ENCODE measurements around the gene NOTO. TPM values are rescaled to one million over a fixed set of nuclear protein-coding genes. Genes with fewer than 3 reads are reported as not detected.

NOTO gene
- total RNA-seq, 1 donor from 2014 or later, result not detected

DNA sequence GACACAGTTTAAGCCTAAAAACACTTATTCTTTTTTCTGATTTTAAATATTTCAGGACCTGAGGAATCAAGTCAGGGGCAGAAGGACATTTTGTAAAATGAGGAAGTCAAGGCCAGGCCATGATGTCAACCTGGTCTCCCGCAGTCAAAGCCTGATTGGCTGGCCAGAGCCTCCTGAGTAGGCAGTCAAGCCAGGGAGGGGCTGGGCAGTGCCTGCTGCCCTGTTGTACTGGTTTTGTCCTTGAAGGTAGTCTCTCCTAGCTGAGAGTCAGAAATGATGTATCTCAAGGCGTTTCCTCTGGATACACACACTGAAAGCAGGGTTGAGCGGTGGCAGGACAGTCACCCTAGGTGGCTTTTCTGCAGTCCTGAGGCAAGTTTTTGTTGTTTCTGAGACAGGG is 51.5 kb downstream of the NOTO start:
- Histone ChIP-seq H3K9ac (no peak overlapping the region), H3K27me3 (no peaks in the 10 kb centered on the region), H3K9me3 (ENCODE audit: low read depth) (no peaks in the 10 kb centered on the region), H3F3A (ENCODE audit: low read depth) (peaks cover 19% of the 10 kb centered on the region), H3K4me3 (no peak overlapping the region), H3K36me3 (peaks cover under 1% of the 10 kb centered on the region), H3K27ac (no peak overlapping the region), H4K20me1 (ENCODE audit: low read depth) (peaks cover 39% of the 10 kb centered on the region), H2AFZ (replicated peaks) (no peak overlapping the region), H3K4me2 (no peak overlapping the region), H3K4me1 (peaks cover 10% of the 10 kb centered on the region), H3K79me2 (ENCODE audit: low read depth) (no peaks in the 10 kb centered on the region)
- Mint-ChIP-seq H3K4me1 (no peaks in the 10 kb centered on the region), H3K27me3 (ENCODE audit: insufficient read depth, low read depth) (no peaks in the 10 kb centered on the region), H3K4me3 (no peak overlapping the region), H3K27ac (no peak overlapping the region), H3K9me3 (no peaks in the 10 kb centered on the region), H3K36me3 (peaks cover 32% of the 10 kb centered on the region)
- DNase-seq (ENCODE audit: low spot score), result no peak
- TF ChIP-seq, protein P1, sequence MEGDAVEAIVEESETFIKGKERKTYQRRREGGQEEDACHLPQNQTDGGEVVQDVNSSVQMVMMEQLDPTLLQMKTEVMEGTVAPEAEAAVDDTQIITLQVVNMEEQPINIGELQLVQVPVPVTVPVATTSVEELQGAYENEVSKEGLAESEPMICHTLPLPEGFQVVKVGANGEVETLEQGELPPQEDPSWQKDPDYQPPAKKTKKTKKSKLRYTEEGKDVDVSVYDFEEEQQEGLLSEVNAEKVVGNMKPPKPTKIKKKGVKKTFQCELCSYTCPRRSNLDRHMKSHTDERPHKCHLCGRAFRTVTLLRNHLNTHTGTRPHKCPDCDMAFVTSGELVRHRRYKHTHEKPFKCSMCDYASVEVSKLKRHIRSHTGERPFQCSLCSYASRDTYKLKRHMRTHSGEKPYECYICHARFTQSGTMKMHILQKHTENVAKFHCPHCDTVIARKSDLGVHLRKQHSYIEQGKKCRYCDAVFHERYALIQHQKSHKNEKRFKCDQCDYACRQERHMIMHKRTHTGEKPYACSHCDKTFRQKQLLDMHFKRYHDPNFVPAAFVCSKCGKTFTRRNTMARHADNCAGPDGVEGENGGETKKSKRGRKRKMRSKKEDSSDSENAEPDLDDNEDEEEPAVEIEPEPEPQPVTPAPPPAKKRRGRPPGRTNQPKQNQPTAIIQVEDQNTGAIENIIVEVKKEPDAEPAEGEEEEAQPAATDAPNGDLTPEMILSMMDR (IDR thresholded peaks at IDR 0.05), result no peak
- TF ChIP-seq EZH2 (IDR thresholded peaks at IDR 0.05), result no peak
- TF ChIP-seq EZH2phosphoT487 (IDR thresholded peaks at IDR 0.05), result no peak

DNA sequence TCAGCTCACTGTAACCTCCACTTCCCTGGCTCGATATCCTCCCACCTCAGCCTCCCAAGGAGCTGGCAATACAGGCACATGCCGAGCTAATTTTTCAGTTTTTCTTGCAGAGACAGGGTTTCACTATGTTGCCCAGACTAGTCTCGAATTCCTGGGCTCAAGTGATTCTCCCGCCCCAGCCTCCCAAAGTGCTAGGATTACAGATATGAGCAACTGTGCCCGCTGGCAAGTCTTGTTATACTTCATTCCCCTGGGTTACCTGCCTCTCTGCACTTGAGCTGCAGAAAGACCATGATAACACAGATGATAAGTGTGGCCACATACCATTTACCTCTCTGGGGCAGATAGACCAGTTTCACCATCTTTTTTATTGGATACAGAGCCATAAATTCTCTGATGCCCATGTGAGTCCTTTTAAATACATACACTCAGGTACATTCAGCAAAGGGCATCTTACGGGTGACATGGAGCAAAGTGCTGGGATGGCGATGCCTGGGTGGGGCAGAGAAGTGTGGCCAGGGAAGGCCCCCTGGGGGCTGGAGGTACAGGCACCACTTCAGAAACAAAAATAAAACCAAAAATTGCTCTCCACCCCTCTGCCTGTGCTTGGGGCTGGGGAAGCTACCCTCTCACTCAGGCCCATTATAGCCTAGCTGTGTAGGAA is 52.1 kb downstream of the NOTO start:
- H3K36me3 ChIP-seq, result no peaks in the 10 kb centered on the region
- H3K36me3 Mint-ChIP-seq, result peaks cover 28% of the 10 kb centered on the region
- TF ChIP-seq, protein P1 (IDR thresholded peaks at IDR 0.05), result no peak
- TF ChIP-seq EZH2 (IDR thresholded peaks at IDR 0.05) (no peak), EZH2phosphoT487 (IDR thresholded peaks at IDR 0.05) (no peak)

DNA sequence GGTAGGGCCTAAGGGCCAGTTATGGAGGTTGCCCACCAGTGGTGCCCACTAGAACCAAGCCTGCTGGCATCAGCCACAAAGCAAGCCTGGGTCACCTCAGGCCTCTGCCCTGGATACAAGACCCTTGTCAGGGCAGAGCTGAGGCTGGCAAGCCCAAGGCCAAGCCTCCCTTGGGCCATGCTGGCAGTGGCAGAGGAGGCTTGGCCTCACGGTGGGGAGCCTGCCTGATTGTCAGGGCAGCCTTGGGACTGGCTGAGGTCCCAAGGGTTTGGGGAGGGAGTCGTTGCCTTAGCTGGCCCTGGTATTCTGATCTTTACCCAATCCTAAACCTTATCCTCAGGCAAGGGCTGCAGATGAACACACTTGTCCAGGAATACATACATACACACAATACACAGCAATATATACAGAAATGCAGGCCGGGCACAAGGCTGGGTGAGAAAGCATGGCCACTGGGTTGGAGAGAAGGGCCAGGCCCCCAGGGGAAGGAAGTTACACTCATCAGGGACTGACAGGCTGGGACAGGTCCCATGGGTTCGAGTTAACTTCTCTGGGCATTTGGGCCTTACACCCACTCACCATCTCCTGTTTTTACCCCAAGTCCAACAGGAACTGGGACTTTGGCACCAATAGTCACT is 52.8 kb downstream of the NOTO start:
- Histone ChIP-seq H3K27me3 (no peaks in the 10 kb centered on the region), H3K36me3 (no peaks in the 10 kb centered on the region), H2AFZ (replicated peaks) (no peak overlapping the region), H4K20me1 (ENCODE audit: low read depth) (peaks cover 36% of the 10 kb centered on the region), H3K9me3 (ENCODE audit: low read depth) (no peaks in the 10 kb centered on the region), H3K79me2 (ENCODE audit: low read depth) (no peaks in the 10 kb centered on the region), H3K4me1 (peaks cover 10% of the 10 kb centered on the region), H3K4me3 (no peak overlapping the region), H3K9ac (no peak overlapping the region), H3K4me2 (no peak overlapping the region), H3F3A (ENCODE audit: low read depth) (peaks cover 19% of the 10 kb centered on the region), H3K27ac (no peak overlapping the region)
- no peak for DNase-seq (ENCODE audit: low spot score)
- Mint-ChIP-seq H3K9me3 (no peaks in the 10 kb centered on the region), H3K27ac (no peak overlapping the region), H3K4me3 (no peak overlapping the region), H3K4me1 (no peaks in the 10 kb centered on the region), H3K27me3 (ENCODE audit: insufficient read depth, low read depth) (no peaks in the 10 kb centered on the region), H3K36me3 (peaks cover 22% of the 10 kb centered on the region)
- TF ChIP-seq EZH2phosphoT487 (IDR thresholded peaks at IDR 0.05) (no peak), EZH2 (IDR thresholded peaks at IDR 0.05) (no peak)
- TF ChIP-seq, protein P1 (IDR thresholded peaks at IDR 0.05), result no peak

More for the DNA sequence above, 52.1 kb downstream of the NOTO start:
- H3K9me3 ChIP-seq (ENCODE audit: low read depth), result no peaks in the 10 kb centered on the region
- no peak overlapping the region for H2AFZ ChIP-seq (replicated peaks)
- Mint-ChIP-seq H3K4me3 (no peak overlapping the region), H3K27ac (no peak overlapping the region), H3K27me3 (ENCODE audit: insufficient read depth, low read depth) (no peaks in the 10 kb centered on the region), H3K9me3 (no peaks in the 10 kb centered on the region), H3K4me1 (no peaks in the 10 kb centered on the region)
- H3K79me2 ChIP-seq (ENCODE audit: low read depth), result no peaks in the 10 kb centered on the region
- no peak for DNase-seq (ENCODE audit: low spot score)
- no peak overlapping the region for H3K9ac ChIP-seq
- H3K27ac ChIP-seq, result no peak overlapping the region
- H3K4me3 ChIP-seq, result no peak overlapping the region
- peaks cover 39% of the 10 kb centered on the region for H4K20me1 ChIP-seq (ENCODE audit: low read depth)
- peaks cover 19% of the 10 kb centered on the region for H3F3A ChIP-seq (ENCODE audit: low read depth)
- H3K27me3 ChIP-seq, result no peaks in the 10 kb centered on the region
- peaks cover 10% of the 10 kb centered on the region for H3K4me1 ChIP-seq
- no peak overlapping the region for H3K4me2 ChIP-seq
